SK-N-SH treated with all-trans-retinoic acid at 6 μM for 48 hours (cell line): ENCODE results near the gene ZFHX3.

ENCODE experiments used
- ATAC-seq: fragments of 200-7000 bp; cut with Tn5 transposase; 3 replicates; pipeline ENCODE4 v1.9.1; 2020; ENCODE audit warnings: mild to moderate bottlenecking, moderate library complexity
- BACH2 ChIP-seq: fragments of 250-450 bp; sonication (Bioruptor Pico); IDR thresholded peaks from 2 replicates; pipeline ENCODE4 v1.9.0; 2021; ENCODE audit warnings: mild to moderate bottlenecking, borderline replicate concordance
- CSDC2 ChIP-seq: fragments of 250-450 bp; sonication (Bioruptor Pico); IDR thresholded peaks from 2 replicates; pipeline ENCODE4 v1.5.0; 2020; ENCODE audit warnings: mild to moderate bottlenecking, moderate library complexity
- ESRRG ChIP-seq: fragments of 250-450 bp; sonication (Bioruptor Pico); IDR thresholded peaks from 2 replicates; pipeline ENCODE4 v1.6.1; 2021; ENCODE audit warnings: mild to moderate bottlenecking
- GLIS3 ChIP-seq: fragments of 250-450 bp; sonication (Bioruptor Pico); IDR thresholded peaks from 2 replicates; pipeline ENCODE4 v1.5.0; 2020; ENCODE audit warnings: mild to moderate bottlenecking, moderate library complexity
- ISL1 ChIP-seq: fragments of 250-450 bp; sonication (Bioruptor Pico); IDR thresholded peaks from 2 replicates; pipeline ENCODE4 v2.1.2; 2022; ENCODE audit warnings: mild to moderate bottlenecking, moderate library complexity
- OSR1 ChIP-seq: fragments of 250-450 bp; sonication (Bioruptor Pico); IDR thresholded peaks from 2 replicates; pipeline ENCODE4 v1.8.0; 2022; ENCODE audit warnings: moderate library complexity, mild to moderate bottlenecking, inconsistent platforms
- POU6F1 ChIP-seq: fragments of 250-450 bp; sonication (Bioruptor Pico); IDR thresholded peaks from 2 replicates; pipeline ENCODE4 v1.8.0; 2021; ENCODE audit warnings: low read depth, mild to moderate bottlenecking, moderate library complexity, borderline replicate concordance
- PPARA ChIP-seq: fragments of 250-450 bp; sonication (Bioruptor Pico); IDR thresholded peaks from 2 replicates; pipeline ENCODE4 v1.5.0; 2020; ENCODE audit warnings: mild to moderate bottlenecking, borderline replicate concordance
- RARB ChIP-seq: fragments of 250-450 bp; sonication (Bioruptor Pico); IDR thresholded peaks from 2 replicates; pipeline ENCODE4 v1.8.0; 2021; ENCODE audit warnings: mild to moderate bottlenecking, moderate library complexity
- SNAI2 ChIP-seq: fragments of 250-450 bp; sonication (Bioruptor Pico); IDR thresholded peaks from 2 replicates; pipeline ENCODE4 v1.5.0; 2020; ENCODE audit warnings: mild to moderate bottlenecking, moderate library complexity
- TCF4 ChIP-seq: fragments of 250-450 bp; sonication (Bioruptor Pico); IDR thresholded peaks from 2 replicates; pipeline ENCODE4 v1.8.0; 2021; ENCODE audit warnings: mild to moderate bottlenecking, moderate library complexity, borderline replicate concordance
- TOX ChIP-seq: fragments of 250-450 bp; sonication (Bioruptor Pico); IDR thresholded peaks from 2 replicates; pipeline ENCODE4 v1.8.0; 2021; ENCODE audit warnings: mild to moderate bottlenecking, moderate library complexity, borderline replicate concordance
- TSHZ2 ChIP-seq: fragments of 250-450 bp; sonication (Bioruptor Pico); IDR thresholded peaks from 2 replicates; pipeline ENCODE4 v1.5.0; 2020; ENCODE audit warnings: mild to moderate bottlenecking, moderate library complexity
- ZC3H10 ChIP-seq: fragments of 250-450 bp; sonication (Bioruptor Pico); IDR thresholded peaks from 2 replicates; pipeline ENCODE4 v1.5.1; 2021; ENCODE audit warnings: mild to moderate bottlenecking, moderate library complexity
- ZFP3 ChIP-seq: fragments of 250-450 bp; sonication (Bioruptor Pico); IDR thresholded peaks from 2 replicates; pipeline ENCODE4 v1.5.0; 2020; ENCODE audit warnings: mild to moderate bottlenecking, moderate library complexity
- ZFP30 ChIP-seq: fragments of 450-650 bp; formaldehyde crosslinking; IDR thresholded peaks from 2 replicates; pipeline ENCODE4 v1.5.0; 2022; ENCODE audit warnings: mild to moderate bottlenecking, moderate library complexity
- ZNF565 ChIP-seq: fragments of 450-650 bp; formaldehyde crosslinking; conservative IDR thresholded peaks from 2 replicates; pipeline ENCODE4 v1.5.0; 2020; ENCODE audit warnings: low read depth, mild to moderate bottlenecking, moderate library complexity
- ZNF70 ChIP-seq: fragments of 450-650 bp; formaldehyde crosslinking; IDR thresholded peaks from 2 replicates; pipeline ENCODE4 v1.5.0; 2020; ENCODE audit warnings: mild to moderate bottlenecking, moderate library complexity
- ZNF8 ChIP-seq: fragments of 450-650 bp; formaldehyde crosslinking; IDR thresholded peaks from 2 replicates; pipeline ENCODE4 v1.5.0; 2020; ENCODE audit warnings: mild to moderate bottlenecking, moderate library complexity
- TF ChIP-seq, protein P1 (sequence below): fragments of 250-450 bp; sonication (Bioruptor Pico); IDR thresholded peaks from 2 replicates; pipeline ENCODE4 v1.5.1; 2021; ENCODE audit warnings: mild to moderate bottlenecking, moderate library complexity
- TF ChIP-seq, protein P2 (sequence below): fragments of 250-450 bp; sonication (Bioruptor Pico); IDR thresholded peaks from 2 replicates; pipeline ENCODE4 v1.8.0; 2020; ENCODE audit warnings: mild to moderate bottlenecking, moderate library complexity, borderline replicate concordance

ZFHX3 gene

DNA sequence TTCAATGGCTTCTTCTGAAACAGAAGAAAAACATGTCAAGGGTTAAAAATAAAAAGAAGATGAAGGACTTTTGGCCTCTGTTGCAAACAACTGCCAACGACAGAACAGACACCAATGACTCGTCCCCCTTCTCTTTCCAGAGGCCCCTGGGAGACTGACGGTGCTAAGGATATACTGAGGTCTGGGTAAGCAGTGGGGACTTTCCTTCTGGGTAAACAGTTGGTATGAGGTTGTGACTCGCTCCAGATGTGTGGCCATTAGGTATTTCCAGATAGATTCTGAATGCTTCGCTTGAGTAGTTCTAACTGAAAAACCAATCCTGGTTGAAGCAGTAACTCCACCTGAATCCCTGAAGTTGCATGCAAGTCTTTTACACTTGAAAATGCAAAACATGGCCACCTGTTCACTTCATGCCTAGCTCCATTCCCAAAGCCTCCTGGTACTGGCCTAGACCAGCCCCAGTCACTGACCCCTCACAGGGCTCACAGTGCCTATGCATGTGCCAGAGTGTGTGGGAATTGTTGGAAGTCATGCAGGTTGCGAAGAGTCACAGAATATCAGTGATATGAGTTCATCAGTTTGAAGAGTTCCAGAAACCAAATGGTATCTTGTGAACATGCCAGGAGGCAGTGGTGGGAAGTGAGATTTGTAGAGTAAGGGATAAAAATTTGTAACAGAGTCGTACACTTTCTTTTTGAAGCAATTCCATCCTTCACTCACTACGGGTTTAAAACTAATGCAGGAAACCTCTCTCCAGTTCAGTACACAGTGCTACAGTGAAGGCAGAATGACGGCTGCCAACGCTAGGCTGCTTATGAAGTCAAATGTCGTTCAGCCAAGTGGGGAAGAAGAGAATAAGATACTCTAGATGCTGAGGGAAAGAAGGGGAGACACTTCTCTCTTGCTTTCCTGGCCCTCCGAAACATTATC lies 217.8 kb downstream of the ZFHX3 start:
- no peak for ATAC-seq
- no peak for TF ChIP-seq ESRRG

GRCh38 chr16:72827866-72828265 lies 220.1 kb downstream of the ZFHX3 start:
- no peak for TF ChIP-seq RARB (CRISPR knock-in tag)
- no peak for TF ChIP-seq ZFP3 (CRISPR knock-in tag)
- no peak for TF ChIP-seq ISL1 (CRISPR knock-in tag)
- no peak for TF ChIP-seq ZNF565 (CRISPR knock-in tag)
- TF ChIP-seq CSDC2 (CRISPR knock-in tag): no peak
- no peak for TF ChIP-seq TOX (CRISPR knock-in tag)
- TF ChIP-seq PPARA: no peak
- TF ChIP-seq, protein P1, sequence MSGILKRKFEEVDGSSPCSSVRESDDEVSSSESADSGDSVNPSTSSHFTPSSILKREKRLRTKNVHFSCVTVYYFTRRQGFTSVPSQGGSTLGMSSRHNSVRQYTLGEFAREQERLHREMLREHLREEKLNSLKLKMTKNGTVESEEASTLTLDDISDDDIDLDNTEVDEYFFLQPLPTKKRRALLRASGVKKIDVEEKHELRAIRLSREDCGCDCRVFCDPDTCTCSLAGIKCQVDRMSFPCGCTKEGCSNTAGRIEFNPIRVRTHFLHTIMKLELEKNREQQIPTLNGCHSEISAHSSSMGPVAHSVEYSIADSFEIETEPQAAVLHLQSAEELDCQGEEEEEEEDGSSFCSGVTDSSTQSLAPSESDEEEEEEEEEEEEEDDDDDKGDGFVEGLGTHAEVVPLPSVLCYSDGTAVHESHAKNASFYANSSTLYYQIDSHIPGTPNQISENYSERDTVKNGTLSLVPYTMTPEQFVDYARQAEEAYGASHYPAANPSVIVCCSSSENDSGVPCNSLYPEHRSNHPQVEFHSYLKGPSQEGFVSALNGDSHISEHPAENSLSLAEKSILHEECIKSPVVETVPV: no peak
- TF ChIP-seq ZFP30 (CRISPR knock-in tag): no peak
- no peak for TF ChIP-seq POU6F1 (CRISPR knock-in tag)
- no peak for TF ChIP-seq OSR1 (CRISPR knock-in tag)
- TF ChIP-seq TCF4 (CRISPR knock-in tag): no peak
- no peak for TF ChIP-seq BACH2 (CRISPR knock-in tag)
- TF ChIP-seq ZNF8: no peak
- TF ChIP-seq ESRRG: no peak
- TF ChIP-seq SNAI2 (CRISPR knock-in tag): no peak
- ATAC-seq: no peak

GRCh38 chr16:72825912-72826621 lies 221.9 kb downstream of the ZFHX3 start:
- TF ChIP-seq, protein P2, sequence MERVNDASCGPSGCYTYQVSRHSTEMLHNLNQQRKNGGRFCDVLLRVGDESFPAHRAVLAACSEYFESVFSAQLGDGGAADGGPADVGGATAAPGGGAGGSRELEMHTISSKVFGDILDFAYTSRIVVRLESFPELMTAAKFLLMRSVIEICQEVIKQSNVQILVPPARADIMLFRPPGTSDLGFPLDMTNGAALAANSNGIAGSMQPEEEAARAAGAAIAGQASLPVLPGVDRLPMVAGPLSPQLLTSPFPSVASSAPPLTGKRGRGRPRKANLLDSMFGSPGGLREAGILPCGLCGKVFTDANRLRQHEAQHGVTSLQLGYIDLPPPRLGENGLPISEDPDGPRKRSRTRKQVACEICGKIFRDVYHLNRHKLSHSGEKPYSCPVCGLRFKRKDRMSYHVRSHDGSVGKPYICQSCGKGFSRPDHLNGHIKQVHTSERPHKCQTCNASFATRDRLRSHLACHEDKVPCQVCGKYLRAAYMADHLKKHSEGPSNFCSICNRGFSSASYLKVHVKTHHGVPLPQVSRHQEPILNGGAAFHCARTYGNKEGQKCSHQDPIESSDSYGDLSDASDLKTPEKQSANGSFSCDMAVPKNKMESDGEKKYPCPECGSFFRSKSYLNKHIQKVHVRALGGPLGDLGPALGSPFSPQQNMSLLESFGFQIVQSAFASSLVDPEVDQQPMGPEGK (CRISPR knock-in tag): no peak
- TF ChIP-seq BACH2 (CRISPR knock-in tag) (no peak), ZNF8 (no peak)
- ATAC-seq: no peak

GRCh38 chr16:72824761-72825160 lies 223.2 kb downstream of the ZFHX3 start:
- no peak for ATAC-seq
- TF ChIP-seq POU6F1 (CRISPR knock-in tag) (no peak), ISL1 (CRISPR knock-in tag) (no peak), GLIS3 (CRISPR knock-in tag) (no peak), ZNF8 (no peak), ZC3H10 (CRISPR knock-in tag) (no peak), TSHZ2 (CRISPR knock-in tag) (no peak), TOX (CRISPR knock-in tag) (no peak), ZNF565 (CRISPR knock-in tag) (no peak), ZFP3 (CRISPR knock-in tag) (no peak), CSDC2 (CRISPR knock-in tag) (no peak), RARB (CRISPR knock-in tag) (no peak), PPARA (no peak), BACH2 (CRISPR knock-in tag) (no peak), ZNF70 (CRISPR knock-in tag) (no peak)
- TF ChIP-seq, protein P1: no peak
